Heart left ventricle (tissue), 16 donors: ENCODE results near the gene MSH5. TPM values are rescaled to one million over a fixed set of nuclear protein-coding genes. Genes with fewer than 3 reads are reported as not detected.

Experiments
- ATAC-seq, 4 donors: fragments of 200-7000 bp; cut with Tn5 transposase; one replicate each; pipeline ENCODE4 v1.9.1; 2020 to 2022; ENCODE audit warnings: moderate library complexity in 4 of 4, mild to moderate bottlenecking in 3 of 4, moderate number of reproducible peaks in 1 of 4
- DNase-seq, 5 donors: peaks; one replicate each; pipeline ENCODE4 v3.0.0-alpha.2; 2020
- H3K27ac ChIP-seq, 12 donors: fragments of 200-600 bp; sonication (generic) in 4 of 12; one replicate each; pipeline versions ENCODE4 v1.5.0 to v1.8.0; 2016 to 2022; ENCODE audit warnings: mild to moderate bottlenecking in 2 of 12
- H3K27me3 ChIP-seq, 9 donors: fragments of 200-600 bp; sonication (generic) in 2 of 9; one replicate each; pipeline versions ENCODE4 v1.5.1 to v1.8.0; 2016 to 2022; ENCODE audit warnings: mild to moderate bottlenecking in 3 of 9
- H3K36me3 ChIP-seq, 9 donors: fragments of 200-600 bp; sonication (generic) in 2 of 9; one replicate each; pipeline versions ENCODE4 v1.5.0 to v1.8.0; 2018 to 2022; ENCODE audit warnings: mild to moderate bottlenecking in 2 of 9
- H3K4me1 ChIP-seq, 12 donors: fragments of 200-600 bp; sonication (generic) in 4 of 12; one replicate each; pipeline versions ENCODE4 v1.5.0 to v1.8.0; 2016 to 2022; ENCODE audit warnings: mild to moderate bottlenecking in 3 of 12
- H3K4me3 ChIP-seq, 12 donors: fragments of 200-600 bp; sonication (generic) in 4 of 12; one replicate each; pipeline versions ENCODE4 v1.5.0 to v1.8.0; 2017 to 2022; ENCODE audit warnings: mild to moderate bottlenecking in 9 of 12, moderate library complexity in 4 of 12
- H3K9me3 ChIP-seq, 12 donors: fragments of 200-600 bp; sonication (generic) in 4 of 12; one replicate each; pipeline versions ENCODE4 v1.5.0 to v1.8.0; 2016 to 2022; ENCODE audit warnings: mild to moderate bottlenecking in 1 of 12
- POLR2A ChIP-seq, 2 donors: fragments of 450-650 bp; IDR thresholded peaks; one replicate each; pipeline ENCODE4 v1.6.1; 2017; ENCODE audit warnings: antibody characterized with exemption in 2 of 2, mild to moderate bottlenecking in 2 of 2, moderate library complexity in 2 of 2
- WGBS, 4 donors: extraction: QIAGEN DNeasy Blood & Tissue Kit in 2 of 4; methylation state at CpG; one replicate each; pipeline versions ENCODE4 v1.1.5 to v1.1.7; 2013 to 2018; 5-methylcytosine and 5-hydroxymethylcytosine counted together
- intact Hi-C, 10 donors: fragments of 100-400 bp; cut with DNase I; formaldehyde crosslinking; loops; one replicate each; pipeline versions ENCODE4 v1.11.1 to v1.14.2; 2022
- polyA plus RNA-seq, 2 donors: library from polyadenylated mRNA; stranded (reverse); fragments of 200-250 nt; gene quantifications; one replicate each; pipeline ENCODE4 v1.2.3, GENCODE V29; 2013
- total RNA-seq, 9 donors: library from RNA; depleted of rRNA in 2 of 9; stranded (reverse); fragments of >200 nt in 2 of 9; fragmentation: NEBNext Ultra II Directional in 3 of 9; extraction: Animal tissue kit (Norgen Biotek cat#: 25700) in 3 of 9; gene quantifications; one replicate each; pipeline versions ENCODE4 v1.1.0 to v1.2.4, GENCODE V29; 2016 to 2023
- TF ChIP-seq, protein P1 (sequence below), 12 donors: fragments of 200-600 bp; sonication (generic) in 4 of 12; IDR thresholded peaks; one replicate each; pipeline versions ENCODE4 v1.5.0 to v1.8.0; 2018 to 2022; ENCODE audit warnings: antibody characterized with exemption in 12 of 12, mild to moderate bottlenecking in 5 of 12
- donor health status: ischemic (EF 13 %, LVEDD 7.1; RV severe dilation, severe dysfunction).
- donor health status: healthy with polysubstance abuse.
- donor health status: DM: no; HTN: yes; CAD: no.
- donor health status: DM: no; HTN: no; CAD: no.
- donor health status: ischemic (EF 25% LVEDD 6.9; RV normal size, moderate dysfunction).
- donor health status: ischemic (EF 25% LVEDD 5.7; RV mildly dilated, moderate dysfunction).
- donor health status: healthy.
- donor health status: DM: yes; HTN: yes; CAD: no.
- donor health status: ischemic (EF 35%, LVEDD 5.7; RV mildly dilated, moderate dysfunction).
- donor health status: nonischemic (EF 11% LVEDD 7.7; RV severe dilation, severe dysfunction).
- donor health status: DM: yes; HTN: yes; CAD: no.
- donor health status: PGD.
- donor health status: ischemic (EF 29% LVEDD 5.4; RV normal size, mild dysfunction).
- donor health status: nonischemic (EF 23%, LVEDD 6.1; RV moderate dilation, normal function).

MSH5 gene
- total and polyA plus RNA-seq, 11 donors = 0.44 to 8.4 (median 1.9) TPM

DNA sequence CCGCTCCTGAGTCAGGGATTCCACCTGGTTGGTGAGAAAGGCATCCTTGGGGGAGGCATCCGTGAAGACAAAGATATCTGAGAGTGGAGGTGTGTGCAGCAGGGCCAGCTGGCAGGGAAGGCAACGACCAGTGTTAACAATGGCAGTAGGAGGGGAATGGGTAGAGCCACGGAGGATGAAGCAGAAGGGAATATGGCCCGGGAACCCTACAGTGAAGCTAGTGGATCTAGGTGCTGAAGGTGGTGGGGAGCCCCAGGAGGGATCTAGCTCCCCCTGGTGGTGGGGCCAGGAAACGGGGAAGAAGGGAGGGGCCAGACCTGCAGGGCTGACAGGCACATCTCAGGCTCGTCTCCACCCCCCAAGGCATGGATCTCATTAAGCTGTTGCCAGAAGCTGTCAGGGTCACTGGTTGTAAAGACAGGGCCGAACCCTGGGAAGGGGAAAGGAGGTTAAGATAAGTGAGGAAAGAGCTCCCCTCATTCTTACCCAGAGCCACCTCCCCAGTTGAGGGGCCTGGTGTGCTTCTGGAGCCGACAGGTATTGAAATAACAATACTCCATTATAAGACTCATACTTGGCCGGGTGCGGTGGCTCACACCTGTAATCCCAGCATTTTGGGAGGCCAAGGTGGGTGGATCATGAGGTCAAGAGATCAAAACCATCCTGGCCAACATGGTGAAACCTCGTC is 30.0 kb downstream of the MSH5 start:
- no peak overlapping the region for H3K4me3 ChIP-seq
- intact Hi-C loops = loop anchor here in 8 of 10 donors (2.0 to 10.0 kb wide), 7 partner anchors 27 to 88 kb away; partner anchors contain the start of genes DDAH2 (in 2 of the 8) and LY6G5C (in 2 of the 8)
- no peaks in the 10 kb centered on the region for H3K27me3 ChIP-seq
- peak; percentile 54 to 87 (median 67) for DNase-seq
- H3K9me3 ChIP-seq = no peaks in the 10 kb centered on the region
- TF ChIP-seq POLR2A (IDR thresholded peaks at IDR 0.05) = no peak
- TF ChIP-seq, protein P1, sequence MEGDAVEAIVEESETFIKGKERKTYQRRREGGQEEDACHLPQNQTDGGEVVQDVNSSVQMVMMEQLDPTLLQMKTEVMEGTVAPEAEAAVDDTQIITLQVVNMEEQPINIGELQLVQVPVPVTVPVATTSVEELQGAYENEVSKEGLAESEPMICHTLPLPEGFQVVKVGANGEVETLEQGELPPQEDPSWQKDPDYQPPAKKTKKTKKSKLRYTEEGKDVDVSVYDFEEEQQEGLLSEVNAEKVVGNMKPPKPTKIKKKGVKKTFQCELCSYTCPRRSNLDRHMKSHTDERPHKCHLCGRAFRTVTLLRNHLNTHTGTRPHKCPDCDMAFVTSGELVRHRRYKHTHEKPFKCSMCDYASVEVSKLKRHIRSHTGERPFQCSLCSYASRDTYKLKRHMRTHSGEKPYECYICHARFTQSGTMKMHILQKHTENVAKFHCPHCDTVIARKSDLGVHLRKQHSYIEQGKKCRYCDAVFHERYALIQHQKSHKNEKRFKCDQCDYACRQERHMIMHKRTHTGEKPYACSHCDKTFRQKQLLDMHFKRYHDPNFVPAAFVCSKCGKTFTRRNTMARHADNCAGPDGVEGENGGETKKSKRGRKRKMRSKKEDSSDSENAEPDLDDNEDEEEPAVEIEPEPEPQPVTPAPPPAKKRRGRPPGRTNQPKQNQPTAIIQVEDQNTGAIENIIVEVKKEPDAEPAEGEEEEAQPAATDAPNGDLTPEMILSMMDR (IDR thresholded peaks at IDR 0.05) = peak; percentile 56 to 86 (median 68)
- H3K4me1 ChIP-seq = peaks cover 0 to 41% (median 0%) of the 10 kb centered on the region in 12 donors
- WGBS, 4 donors = 60 to 64% (median 62%) methylated on average over 12 of the region's 12 CpGs
- no peak overlapping the region for H3K27ac ChIP-seq
- peaks cover 0 to 3% (median 0%) of the 10 kb centered on the region in 9 donors for H3K36me3 ChIP-seq
- peak in 3 of 4 donors; percentile 61 to 71 (median 67) for ATAC-seq

DNA sequence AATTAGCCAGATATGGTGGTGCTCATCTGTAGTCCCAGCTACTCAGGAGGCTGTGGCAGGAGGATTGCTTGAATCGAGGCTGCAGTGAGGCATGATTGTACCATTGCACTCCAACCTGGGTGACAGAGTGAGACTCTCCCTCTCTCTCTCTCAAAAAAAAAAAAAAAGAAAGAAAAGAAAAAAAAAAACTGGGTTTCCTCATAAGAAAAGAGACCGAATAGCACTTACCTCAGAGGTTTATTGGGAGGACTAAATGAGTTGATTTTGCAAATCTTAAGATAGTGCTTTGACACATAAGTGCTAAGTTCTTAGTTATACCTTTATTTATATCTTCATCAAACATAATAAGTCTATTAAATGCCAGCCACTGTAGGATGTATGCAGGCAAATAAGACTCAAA is 31.1 kb downstream of the MSH5 start:
- DNase-seq (no peak), ATAC-seq (no peak)
- intact Hi-C loops = loop anchor here in 4 of 10 donors (2.0 to 10.0 kb wide), 3 partner anchors 28 to 64 kb away; no protein-coding TSS in a partner anchor
- Histone ChIP-seq H3K4me3 (no peak overlapping the region), H3K4me1 (peaks cover 0 to 41% (median 0%) of the 10 kb centered on the region in 12 donors), H3K27ac (no peak overlapping the region), H3K27me3 (no peaks in the 10 kb centered on the region), H3K36me3 (peaks cover 0 to 3% (median 0%) of the 10 kb centered on the region in 9 donors), H3K9me3 (no peaks in the 10 kb centered on the region)
- 89 to 96% (median 92%) methylated on average over 2 of the region's 2 CpGs for WGBS, 4 donors
- no peak for TF ChIP-seq POLR2A (IDR thresholded peaks at IDR 0.05)
- TF ChIP-seq, protein P1 (IDR thresholded peaks at IDR 0.05) = no peak

DNA sequence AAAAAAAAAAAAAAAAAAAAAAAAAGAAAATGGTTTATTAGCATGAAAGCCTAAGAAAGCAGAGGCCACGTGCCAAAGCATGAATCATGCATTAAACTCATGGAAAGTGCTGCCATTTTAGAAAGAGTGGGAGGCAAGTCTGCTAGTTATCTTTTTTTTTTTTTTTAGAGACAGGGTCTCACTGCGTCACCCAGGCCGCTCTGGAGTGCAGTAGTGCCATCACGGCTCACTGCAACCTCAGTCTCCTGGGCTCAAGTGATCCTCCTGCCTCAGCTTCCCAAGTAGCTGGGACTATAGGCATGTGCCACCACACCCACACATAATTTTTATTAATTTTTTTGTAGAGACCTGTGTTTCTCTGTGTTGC is 32.2 kb downstream of the MSH5 start:
- intact Hi-C loops = loop anchor here in 9 of 10 donors (2.0 to 10.0 kb wide), 5 partner anchors 29 to 91 kb away; partner anchors contain the start of gene LY6G5C (in 2 of the 9)
- Histone ChIP-seq H3K27me3 (no peaks in the 10 kb centered on the region), H3K9me3 (no peaks in the 10 kb centered on the region), H3K27ac (no peak overlapping the region), H3K36me3 (peaks cover 0 to 3% (median 0%) of the 10 kb centered on the region in 9 donors), H3K4me1 (peaks cover 0 to 40% (median 7%) of the 10 kb centered on the region in 12 donors), H3K4me3 (no peak overlapping the region)
- ATAC-seq (no peak), DNase-seq (no peak)
- 73 to 86% (median 79%) methylated on average over 4 of the region's 4 CpGs for WGBS, 4 donors
- TF ChIP-seq POLR2A (IDR thresholded peaks at IDR 0.05) = no peak
- TF ChIP-seq, protein P1 (IDR thresholded peaks at IDR 0.05) = no peak

DNA sequence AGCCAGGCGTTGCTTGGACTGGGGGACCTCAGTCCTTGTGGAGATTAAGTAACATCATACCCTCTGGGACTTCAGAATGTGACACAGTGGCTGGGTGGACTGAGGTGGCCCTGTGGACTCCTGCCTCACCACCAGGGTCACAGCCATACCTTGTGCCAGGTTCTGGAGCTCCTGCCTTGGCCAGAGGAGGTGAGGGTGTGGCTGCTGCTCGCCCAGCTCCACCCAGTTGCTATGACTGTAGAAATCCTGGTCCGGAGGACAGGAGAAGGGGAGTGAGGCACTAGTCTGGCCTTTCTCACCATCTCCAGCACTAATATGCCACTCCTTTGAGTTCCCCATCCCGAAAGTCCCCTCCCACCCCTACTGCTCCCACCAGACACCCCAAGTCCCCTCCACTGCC is 35.4 kb downstream of the MSH5 start:
- ATAC-seq (no peak), DNase-seq (no peak)
- H3K27ac ChIP-seq = no peak overlapping the region
- no peaks in the 10 kb centered on the region for H3K9me3 ChIP-seq
- peaks cover 0 to 22% (median 13%) of the 10 kb centered on the region in 12 donors for H3K4me1 ChIP-seq
- WGBS, 4 donors = 70 to 85% (median 80%) methylated on average over 4 of the region's 4 CpGs
- no peak overlapping the region for H3K4me3 ChIP-seq
- H3K36me3 ChIP-seq = peaks cover 0 to 24% (median 15%) of the 10 kb centered on the region in 9 donors
- no peaks in the 10 kb centered on the region for H3K27me3 ChIP-seq
- TF ChIP-seq, protein P1 (IDR thresholded peaks at IDR 0.05) = no peak
- TF ChIP-seq POLR2A (IDR thresholded peaks at IDR 0.05) = no peak
- intact Hi-C loops = loop anchor here in 4 of 10 donors (2.0 to 10.0 kb wide), 4 partner anchors 33 to 93 kb away; partner anchors contain the start of genes LY6G5C (in 1 of the 4) and MSH5 (in 1 of the 4)
